ENCODE measurements around the gene CD8A. TPM values are rescaled to one million over a fixed set of nuclear protein-coding genes. Genes with fewer than 3 reads are reported as not detected.

Gene CD8A
- total RNA-seq, 2 donors from 2014 or later = 1.3 to 1.9 TPM

GRCh38 chr2:86815611-86816010 lies 24.9 kb upstream of the CD8A start:
- intact Hi-C loops (cut with DNase I) = no loop called here
- DNase-seq (ENCODE audit: low spot score) = no peak

- intact Hi-C loops (cut with DNase I) = no loop called here
- DNase-seq (ENCODE audit: low spot score) = no peak
These were observed 18.9 kb upstream of the CD8A start for GRCh38 chr2:86809481-86810121.

- DNase-seq (ENCODE audit: low spot score) = peak; percentile 96
These were observed 17.8 kb upstream of the CD8A start for GRCh38 chr2:86808315-86809161.

GRCh38 chr2:86807468-86808275 lies 17.0 kb upstream of the CD8A start:
- no peak for DNase-seq (ENCODE audit: low spot score)
- intact Hi-C loops (cut with DNase I) = no loop called here

More at GRCh38 chr2:86808315-86809161, 17.8 kb upstream of the CD8A start:
- intact Hi-C loops (cut with DNase I) = no loop called here

- intact Hi-C loops (cut with DNase I) = no loop called here
- no peak for DNase-seq (ENCODE audit: low spot score)
These were observed 16.4 kb upstream of the CD8A start for GRCh38 chr2:86807133-86807467.

GRCh38 chr2:86806059-86806857 lies 15.5 kb upstream of the CD8A start:
- no peak for DNase-seq (ENCODE audit: low spot score)

GRCh38 chr2:86800856-86801567 lies 10.3 kb upstream of the CD8A start:
- DNase-seq (ENCODE audit: low spot score) = no peak
- intact Hi-C loops (cut with DNase I) = no loop called here

More at GRCh38 chr2:86806059-86806857, 15.5 kb upstream of the CD8A start:
- intact Hi-C loops (cut with DNase I) = no loop called here

- no peak for DNase-seq (ENCODE audit: low spot score)
These were observed 4.1 kb upstream of the CD8A start for GRCh38 chr2:86794861-86795260.

GRCh38 chr2:86793752-86794151 lies 3.0 kb upstream of the CD8A start:
- DNase-seq (ENCODE audit: low spot score) = no peak
- intact Hi-C loops (cut with DNase I) = no loop called here

More at GRCh38 chr2:86794861-86795260, 4.1 kb upstream of the CD8A start:
- intact Hi-C loops (cut with DNase I) = no loop called here

- DNase-seq (ENCODE audit: low spot score) = no peak
- intact Hi-C loops (cut with DNase I) = no loop called here
These were observed 860 bp upstream of the CD8A start for GRCh38 chr2:86791573-86791972.

- intact Hi-C loops (cut with DNase I) = no loop called here
- DNase-seq (ENCODE audit: low spot score) = no peak
These were observed 508 bp downstream of the CD8A start for GRCh38 chr2:86790134-86790675.

- DNase-seq (ENCODE audit: low spot score) = no peak
- intact Hi-C loops (cut with DNase I) = no loop called here
These were observed 1.0 kb downstream of the CD8A start for GRCh38 chr2:86789687-86790133.

- DNase-seq (ENCODE audit: low spot score) = no peak
- intact Hi-C loops (cut with DNase I) = no loop called here
These were observed 1.6 kb downstream of the CD8A start for GRCh38 chr2:86788881-86789686.

- intact Hi-C loops (cut with DNase I) = no loop called here
- DNase-seq (ENCODE audit: low spot score) = no peak
These were observed 2.5 kb downstream of the CD8A start for GRCh38 chr2:86788165-86788564.

GRCh38 chr2:86787736-86788135 lies 3.0 kb downstream of the CD8A start:
- intact Hi-C loops (cut with DNase I) = no loop called here
- DNase-seq (ENCODE audit: low spot score) = no peak

- intact Hi-C loops (cut with DNase I) = no loop called here
- no peak for DNase-seq (ENCODE audit: low spot score)
These were observed 4.6 kb downstream of the CD8A start for GRCh38 chr2:86786001-86786536.

GRCh38 chr2:86785456-86785855 lies 5.3 kb downstream of the CD8A start:
- intact Hi-C loops (cut with DNase I) = no loop called here
- DNase-seq (ENCODE audit: low spot score) = no peak
